Type B pancreatic cell (in vitro differentiated cells): ENCODE results near the gene CLDN12. TPM values are rescaled to one million over a fixed set of nuclear protein-coding genes. Genes with fewer than 3 reads are reported as not detected.

ENCODE experiments used
- DNase-seq: peaks from one replicate; pipeline ENCODE4 v3.0.0; 2021; ENCODE audit warnings: mixed read lengths; ENCODE audit not compliant: unreplicated experiment; ENCODE audit errors: extremely low spot score
- H3K27ac Mint-ChIP-seq: 2 replicates; pipeline ENCODE4 v1.8.0; 2021; ENCODE audit warnings: mild to moderate bottlenecking, mixed read lengths
- H3K27me3 Mint-ChIP-seq: 2 replicates; pipeline ENCODE4 v1.8.0; 2021; ENCODE audit warnings: mixed read lengths
- H3K36me3 Mint-ChIP-seq: 2 replicates; pipeline ENCODE4 v1.8.0; 2021; ENCODE audit warnings: mixed read lengths
- H3K4me1 Mint-ChIP-seq: one replicate; pipeline ENCODE4 v1.8.0; 2021; ENCODE audit warnings: mixed read lengths; ENCODE audit not compliant: unreplicated experiment
- H3K4me3 Mint-ChIP-seq: 2 replicates; pipeline ENCODE4 v1.8.0; 2021; ENCODE audit warnings: mild to moderate bottlenecking, mixed read lengths
- H3K9me3 Mint-ChIP-seq: 2 replicates; pipeline ENCODE4 v1.8.0; 2021; ENCODE audit warnings: mixed read lengths
- total RNA-seq: library from RNA; stranded (reverse); gene quantifications from 2 replicates; pipeline ENCODE4 v1.2.1, GENCODE V29; 2021; ENCODE audit warnings: low replicate concordance
- TF ChIP-seq, protein P1 (sequence below): fragments of 200-600 bp; sonication (generic); conservative IDR thresholded peaks from 2 replicates; pipeline ENCODE4 v1.5.0; 2021; ENCODE audit warnings: antibody characterized with exemption, mild to moderate bottlenecking

The CLDN12 gene
- total RNA-seq, 1 donor from 2014 or later: 36.3 TPM

DNA sequence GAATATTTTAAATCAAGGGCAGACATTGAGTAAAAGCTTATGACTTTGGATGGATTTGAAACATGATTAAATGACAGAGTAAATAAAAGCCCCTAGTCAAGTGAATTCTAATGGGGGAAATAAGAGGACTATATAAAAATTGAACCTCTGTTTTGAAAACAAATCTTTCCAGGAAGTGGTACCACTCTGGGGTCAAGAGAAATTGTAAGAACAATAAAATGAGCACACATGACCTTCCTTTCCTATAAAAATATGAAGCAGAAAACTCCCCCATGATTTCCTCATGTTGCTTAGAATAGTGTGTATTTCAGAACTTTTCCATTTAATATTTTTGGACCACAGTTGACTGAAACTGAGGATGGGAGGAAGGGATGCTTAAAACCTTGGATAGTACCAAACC is 12.3 kb upstream of the CLDN12 start:
- DNase-seq: no peak
- TF ChIP-seq, protein P1, sequence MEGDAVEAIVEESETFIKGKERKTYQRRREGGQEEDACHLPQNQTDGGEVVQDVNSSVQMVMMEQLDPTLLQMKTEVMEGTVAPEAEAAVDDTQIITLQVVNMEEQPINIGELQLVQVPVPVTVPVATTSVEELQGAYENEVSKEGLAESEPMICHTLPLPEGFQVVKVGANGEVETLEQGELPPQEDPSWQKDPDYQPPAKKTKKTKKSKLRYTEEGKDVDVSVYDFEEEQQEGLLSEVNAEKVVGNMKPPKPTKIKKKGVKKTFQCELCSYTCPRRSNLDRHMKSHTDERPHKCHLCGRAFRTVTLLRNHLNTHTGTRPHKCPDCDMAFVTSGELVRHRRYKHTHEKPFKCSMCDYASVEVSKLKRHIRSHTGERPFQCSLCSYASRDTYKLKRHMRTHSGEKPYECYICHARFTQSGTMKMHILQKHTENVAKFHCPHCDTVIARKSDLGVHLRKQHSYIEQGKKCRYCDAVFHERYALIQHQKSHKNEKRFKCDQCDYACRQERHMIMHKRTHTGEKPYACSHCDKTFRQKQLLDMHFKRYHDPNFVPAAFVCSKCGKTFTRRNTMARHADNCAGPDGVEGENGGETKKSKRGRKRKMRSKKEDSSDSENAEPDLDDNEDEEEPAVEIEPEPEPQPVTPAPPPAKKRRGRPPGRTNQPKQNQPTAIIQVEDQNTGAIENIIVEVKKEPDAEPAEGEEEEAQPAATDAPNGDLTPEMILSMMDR: no peak
- Mint-ChIP-seq H3K36me3 (peaks cover 4% of the 10 kb centered on the region), H3K4me1 (no peaks in the 10 kb centered on the region), H3K27me3 (no peaks in the 10 kb centered on the region), H3K4me3 (no peak overlapping the region), H3K9me3 (no peaks in the 10 kb centered on the region), H3K27ac (no peak overlapping the region)

DNA sequence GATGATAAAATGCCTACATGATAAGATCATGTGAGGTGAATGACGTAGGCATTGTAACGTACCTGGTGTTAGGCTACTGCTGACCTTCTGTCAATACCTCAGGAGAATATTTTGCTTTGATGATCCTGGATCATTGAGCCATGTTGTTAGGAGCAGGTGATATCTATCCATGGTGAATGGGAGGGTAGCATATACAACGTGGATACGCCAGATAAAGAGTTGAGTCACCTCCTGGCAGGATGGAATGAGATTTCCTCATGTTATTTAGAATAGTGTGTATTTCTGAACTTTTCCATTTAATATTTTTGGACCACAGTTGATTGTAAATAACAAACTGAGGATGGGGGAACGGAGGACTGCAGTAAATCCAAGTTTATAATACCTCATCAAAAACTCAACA is 11.8 kb upstream of the CLDN12 start:
- no peak for DNase-seq
- H3K27ac Mint-ChIP-seq: no peak overlapping the region
- no peaks in the 10 kb centered on the region for H3K36me3 Mint-ChIP-seq
- no peak overlapping the region for H3K4me3 Mint-ChIP-seq
- no peaks in the 10 kb centered on the region for H3K4me1 Mint-ChIP-seq
- TF ChIP-seq, protein P1: no peak
- no peaks in the 10 kb centered on the region for H3K27me3 Mint-ChIP-seq
- no peaks in the 10 kb centered on the region for H3K9me3 Mint-ChIP-seq

DNA sequence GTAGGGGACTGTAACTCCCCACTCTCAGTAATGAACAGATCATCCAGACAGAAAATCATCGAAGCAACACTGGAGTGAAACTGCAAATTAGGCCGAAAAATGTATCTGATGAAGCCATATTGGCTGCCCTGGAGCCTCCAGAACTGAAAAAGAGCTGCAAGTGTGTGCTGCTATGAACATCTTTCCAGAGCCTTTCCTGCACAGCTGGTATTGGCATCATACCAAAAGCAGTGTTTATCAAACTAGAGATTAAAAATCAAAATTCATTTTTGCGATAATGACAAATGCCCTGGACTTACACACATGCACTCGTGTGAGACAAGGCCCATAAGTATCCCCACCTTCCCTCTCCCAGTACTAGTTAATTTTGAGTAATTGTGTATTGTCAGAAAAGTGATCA is 6.8 kb upstream of the CLDN12 start:
- Mint-ChIP-seq H3K27me3 (peaks cover 4% of the 10 kb centered on the region), H3K4me3 (no peak overlapping the region), H3K9me3 (no peaks in the 10 kb centered on the region), H3K4me1 (no peaks in the 10 kb centered on the region), H3K27ac (no peak overlapping the region), H3K36me3 (no peaks in the 10 kb centered on the region)
- TF ChIP-seq, protein P1: no peak
- DNase-seq: no peak

DNA sequence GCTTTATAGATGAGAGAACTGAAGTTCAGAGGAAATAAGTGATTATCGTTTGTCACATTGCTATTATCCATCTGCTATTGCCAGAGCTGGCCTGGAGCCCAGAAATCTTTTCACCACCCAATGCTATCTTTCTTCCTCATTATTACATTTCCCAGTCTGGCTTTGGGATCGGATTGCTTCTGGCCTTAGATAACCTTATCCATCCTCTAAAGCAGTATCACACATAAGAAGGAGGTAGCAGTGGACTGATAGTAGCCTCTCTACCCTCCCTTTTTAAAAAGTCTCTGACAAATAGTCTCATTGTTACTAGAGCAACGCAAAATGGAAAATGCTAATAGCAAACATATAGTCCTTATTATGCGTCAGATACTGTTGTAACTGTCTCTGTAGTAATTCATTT is 1.3 kb upstream of the CLDN12 start:
- DNase-seq: no peak
- H3K9me3 Mint-ChIP-seq: no peaks in the 10 kb centered on the region

DNA sequence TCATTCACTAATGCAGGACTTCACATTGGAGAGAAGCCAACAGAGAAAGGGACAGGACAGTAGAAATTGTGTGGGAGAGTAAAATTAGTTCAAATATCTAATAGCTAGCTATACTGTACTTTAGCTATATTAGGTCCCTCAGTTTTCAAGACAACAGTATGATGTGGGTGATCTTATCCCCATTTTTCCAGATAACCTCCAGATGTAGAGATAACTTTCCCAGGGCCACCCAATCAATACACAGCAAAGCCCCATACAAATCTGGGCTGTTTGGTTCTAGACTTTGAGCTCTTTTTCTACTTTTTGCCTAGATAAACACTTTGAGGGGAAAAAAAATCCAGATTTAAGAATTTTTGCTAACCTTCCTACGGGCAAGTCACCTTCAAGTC is 482 bp upstream of the CLDN12 start:
- Mint-ChIP-seq H3K27ac (peak overlapping the region; percentile 92), H3K9me3 (no peaks in the 10 kb centered on the region), H3K4me3 (peak overlapping the region; percentile 96), H3K27me3 (peaks cover 9% of the 10 kb centered on the region), H3K36me3 (peaks cover 7% of the 10 kb centered on the region), H3K4me1 (peaks cover 8% of the 10 kb centered on the region)
- DNase-seq: no peak
- TF ChIP-seq, protein P1: no peak

More for the DNA sequence above, 1.3 kb upstream of the CLDN12 start:
- Mint-ChIP-seq H3K4me3 (no peak overlapping the region), H3K4me1 (peaks cover 5% of the 10 kb centered on the region), H3K27ac (no peak overlapping the region), H3K27me3 (peaks cover 9% of the 10 kb centered on the region), H3K36me3 (no peaks in the 10 kb centered on the region)
- TF ChIP-seq, protein P1: no peak

DNA sequence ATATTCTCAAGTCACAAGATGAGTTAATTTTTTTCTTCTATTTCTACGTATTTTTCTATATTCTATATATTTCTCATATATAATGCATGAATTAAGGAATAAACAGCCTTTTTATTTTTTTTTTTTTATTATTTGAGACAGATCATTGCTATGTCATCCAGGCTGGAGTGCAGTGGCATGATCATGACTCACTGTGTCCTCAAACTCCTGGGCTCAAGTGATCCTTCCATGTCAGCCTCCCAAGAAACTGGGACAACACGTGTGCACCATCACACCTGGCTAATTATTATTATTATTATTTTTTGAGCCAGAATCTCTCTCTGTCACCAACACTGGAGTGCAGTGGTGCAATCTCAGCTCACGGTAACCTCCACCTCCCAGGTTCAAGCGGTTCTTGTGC is 1.5 kb downstream of the CLDN12 start:
- no peak overlapping the region for H3K27ac Mint-ChIP-seq
- TF ChIP-seq, protein P1: no peak
- H3K36me3 Mint-ChIP-seq: peaks cover 13% of the 10 kb centered on the region
- peak overlapping the region; percentile 96 for H3K4me3 Mint-ChIP-seq
- peaks cover 9% of the 10 kb centered on the region for H3K27me3 Mint-ChIP-seq
- H3K9me3 Mint-ChIP-seq: no peaks in the 10 kb centered on the region
- peaks cover 10% of the 10 kb centered on the region for H3K4me1 Mint-ChIP-seq
- no peak for DNase-seq
